Memory B cell (primary cell): ENCODE measurements around the gene TPRX1.
"Not testable (repeated sequence)": the region's sequence is repeated elsewhere in the genome, so short reads cannot be mapped to it uniquely, and the experiment has no call there.

Experiments
- ATAC-seq: fragments of 150-1000 bp; cut with Tn5 transposase; 2 replicates; pipeline ENCODE4 v1.10.0; 2021; ENCODE audit warnings: low read depth, mild to moderate bottlenecking, moderate library complexity
- DNase-seq, 2 donors: peaks; one replicate each; pipeline ENCODE4 v3.0.0; 2022; ENCODE audit warnings: low spot score in 2 of 2
- H3K27ac Mint-ChIP-seq: one replicate; pipeline ENCODE4 v1.8.0; 2022; ENCODE audit warnings: mild to moderate bottlenecking, moderate library complexity, mixed read lengths
- H3K27me3 Mint-ChIP-seq: one replicate; pipeline ENCODE4 v1.8.0; 2022; ENCODE audit warnings: mixed read lengths
- H3K36me3 Mint-ChIP-seq: one replicate; pipeline ENCODE4 v1.8.0; 2022; ENCODE audit warnings: mild to moderate bottlenecking, mixed read lengths
- H3K4me1 Mint-ChIP-seq: one replicate; pipeline ENCODE4 v1.8.0; 2022; ENCODE audit warnings: mixed read lengths
- H3K4me3 Mint-ChIP-seq: one replicate; pipeline ENCODE4 v1.8.0; 2022; ENCODE audit warnings: mild to moderate bottlenecking, moderate library complexity, mixed read lengths
- H3K9me3 Mint-ChIP-seq: one replicate; pipeline ENCODE4 v1.8.0; 2022; ENCODE audit warnings: mixed read lengths

The TPRX1 gene

DNA sequence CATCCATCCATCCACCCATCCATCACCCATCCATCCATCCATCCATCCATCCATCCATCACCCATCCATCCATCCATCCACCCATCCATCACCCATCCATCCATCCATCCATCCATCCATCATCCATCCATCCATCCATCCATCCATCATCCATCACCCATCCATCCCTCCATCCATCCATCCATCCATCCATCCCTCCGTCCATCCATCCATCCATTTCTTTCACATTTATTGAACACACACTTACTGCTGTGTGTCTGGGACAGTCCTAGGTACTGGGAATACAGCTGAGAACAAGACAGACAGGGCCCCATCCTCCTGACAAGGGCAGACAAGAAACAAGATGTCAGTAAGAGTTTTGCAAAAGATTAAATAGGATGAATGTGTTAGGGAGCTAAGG is 13.9 kb upstream of the TPRX1 start:
- H3K27ac Mint-ChIP-seq, ATAC-seq, DNase-seq, H3K4me3 Mint-ChIP-seq, H3K36me3 Mint-ChIP-seq, H3K9me3 Mint-ChIP-seq, H3K4me1 Mint-ChIP-seq: not testable (repeated sequence)
- H3K27me3 Mint-ChIP-seq = peaks cover 37% of the 10 kb centered on the region

DNA sequence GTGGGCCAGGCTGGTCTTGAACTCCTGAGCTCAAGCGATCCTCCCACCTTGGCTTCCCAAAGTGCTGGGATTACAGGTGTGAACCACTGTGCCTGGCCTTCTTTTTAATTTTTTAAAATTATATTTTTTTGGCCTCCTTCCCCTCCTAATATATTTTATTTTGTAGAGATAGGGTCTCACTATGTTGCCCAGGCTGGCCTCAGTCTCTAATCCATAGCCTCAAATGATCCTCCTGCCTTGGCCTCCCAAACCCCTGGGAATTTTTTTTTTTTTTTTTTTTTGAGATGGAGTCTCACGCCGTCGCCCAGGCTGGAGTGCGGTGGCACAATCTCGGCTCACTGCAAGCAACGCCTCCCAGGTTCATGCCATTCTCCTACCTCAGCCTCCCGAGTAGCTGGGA is 11.9 kb upstream of the TPRX1 start:
- not testable (repeated sequence) for H3K4me3 Mint-ChIP-seq, H3K9me3 Mint-ChIP-seq, H3K27ac Mint-ChIP-seq, DNase-seq, H3K36me3 Mint-ChIP-seq, H3K4me1 Mint-ChIP-seq, ATAC-seq
- peaks cover 30% of the 10 kb centered on the region for H3K27me3 Mint-ChIP-seq

DNA sequence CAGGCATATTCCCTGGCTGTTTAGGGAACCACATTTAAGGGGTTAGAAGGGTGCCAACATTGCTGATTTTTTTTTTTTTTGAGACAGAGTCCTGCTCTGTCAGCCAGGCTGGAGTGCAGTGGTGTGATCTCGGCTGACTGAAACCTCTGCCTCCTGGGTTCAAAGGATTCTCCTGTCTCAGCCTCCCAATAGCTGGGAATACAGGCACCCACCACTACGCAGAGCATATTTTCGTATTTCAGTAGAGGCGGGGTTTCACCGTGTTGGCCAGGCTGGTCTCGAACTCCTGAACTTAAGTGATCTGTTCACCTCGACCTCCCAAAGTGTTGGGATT is 9.6 kb upstream of the TPRX1 start:
- no peak for DNase-seq
- Mint-ChIP-seq H3K27ac (no peak overlapping the region), H3K4me1 (no peaks in the 10 kb centered on the region), H3K9me3 (peaks cover 2% of the 10 kb centered on the region), H3K36me3 (peaks cover 2% of the 10 kb centered on the region), H3K4me3 (no peak overlapping the region), H3K27me3 (peaks cover 17% of the 10 kb centered on the region)
- no peak for ATAC-seq

DNA sequence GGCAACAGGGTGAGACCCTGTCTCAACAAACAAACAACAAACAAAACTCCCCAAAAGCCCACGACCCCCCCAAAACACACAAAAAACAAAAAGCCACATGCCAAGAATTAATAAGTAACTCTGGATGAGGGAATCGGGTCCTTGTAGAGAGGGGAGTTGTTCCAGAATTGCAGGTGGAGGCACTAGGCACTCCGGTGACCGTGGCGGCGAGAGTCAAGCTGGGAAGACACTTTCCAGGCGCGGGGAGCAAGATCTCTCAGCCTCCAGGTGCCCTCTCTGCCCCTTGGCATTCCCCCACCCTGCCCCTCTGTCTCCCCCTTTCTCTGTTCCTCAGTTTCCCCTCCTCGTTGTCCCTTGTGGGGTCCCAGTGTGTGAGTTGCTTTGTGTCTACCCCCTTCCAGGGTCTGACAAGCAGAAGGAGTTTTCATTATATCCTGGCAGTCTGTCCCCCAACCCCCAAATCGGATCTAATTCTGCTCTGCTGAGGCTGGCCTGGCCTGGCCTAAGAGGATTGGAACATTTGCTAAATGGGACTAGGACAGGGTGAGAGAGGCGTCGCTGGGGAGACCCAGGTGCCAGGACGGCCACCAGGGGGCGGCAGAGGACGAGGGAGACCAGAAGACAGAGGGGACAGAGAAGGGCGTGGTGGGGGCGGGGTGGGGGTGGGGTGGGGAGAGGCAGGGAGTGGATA is 9.1 kb upstream of the TPRX1 start:
- peaks cover 2% of the 10 kb centered on the region for H3K36me3 Mint-ChIP-seq
- no peak overlapping the region for H3K4me3 Mint-ChIP-seq
- DNase-seq (peak; percentile 49 to 54), ATAC-seq (peak; percentile 63)
- peaks cover 14% of the 10 kb centered on the region for H3K27me3 Mint-ChIP-seq
- peaks cover 2% of the 10 kb centered on the region for H3K9me3 Mint-ChIP-seq
- no peaks in the 10 kb centered on the region for H3K4me1 Mint-ChIP-seq
- H3K27ac Mint-ChIP-seq = no peak overlapping the region

DNA sequence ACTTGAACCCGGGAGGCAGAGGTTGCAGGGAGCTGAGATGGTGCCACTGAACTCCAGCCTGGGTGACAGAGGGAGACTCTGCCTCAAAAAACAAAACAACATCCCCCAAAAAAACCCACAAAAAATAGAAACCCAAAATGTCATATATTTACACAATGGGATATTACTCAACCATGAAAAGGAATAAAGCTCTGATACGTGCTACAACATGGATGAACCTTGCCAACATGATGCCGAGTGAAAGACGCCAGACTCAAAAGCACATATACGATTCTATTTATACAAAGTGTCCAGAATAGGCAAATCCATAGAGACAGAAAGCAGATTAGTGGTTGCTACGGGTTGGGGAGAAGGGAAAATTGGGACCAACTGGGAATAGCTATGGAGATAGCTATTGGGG is 2.1 kb upstream of the TPRX1 start:
- no peak for ATAC-seq

DNA sequence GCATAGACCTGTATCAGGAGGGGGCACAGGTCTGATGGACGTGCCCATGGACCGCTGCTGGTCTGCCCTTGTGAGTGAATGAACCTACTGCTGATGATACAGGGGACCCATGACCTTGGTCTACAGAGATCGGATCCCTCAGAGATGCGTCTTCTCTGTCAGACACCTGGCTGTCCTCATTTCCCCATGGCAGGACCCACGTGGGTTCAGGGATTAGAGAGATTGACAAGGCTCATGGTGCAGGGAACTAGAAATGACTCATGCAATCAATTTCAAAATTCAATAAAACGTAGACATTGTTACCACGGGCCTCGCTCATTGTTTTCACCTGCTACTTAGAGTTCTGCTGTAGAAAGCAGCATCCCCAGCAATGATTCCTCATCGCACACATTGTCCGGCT is 962 bp upstream of the TPRX1 start:
- ATAC-seq (no peak), DNase-seq (no peak)
- no peaks in the 10 kb centered on the region for H3K4me1 Mint-ChIP-seq
- peaks cover 3% of the 10 kb centered on the region for H3K9me3 Mint-ChIP-seq
- H3K4me3 Mint-ChIP-seq = no peak overlapping the region
- H3K27me3 Mint-ChIP-seq = no peaks in the 10 kb centered on the region
- peaks cover 2% of the 10 kb centered on the region for H3K36me3 Mint-ChIP-seq
- no peak overlapping the region for H3K27ac Mint-ChIP-seq

More for the DNA sequence above, 2.1 kb upstream of the TPRX1 start:
- no peak for DNase-seq
- H3K9me3 Mint-ChIP-seq = no peaks in the 10 kb centered on the region
- H3K4me3 Mint-ChIP-seq = no peak overlapping the region
- peaks cover 2% of the 10 kb centered on the region for H3K36me3 Mint-ChIP-seq
- H3K4me1 Mint-ChIP-seq = no peaks in the 10 kb centered on the region
- H3K27me3 Mint-ChIP-seq = peaks cover 1% of the 10 kb centered on the region
- no peak overlapping the region for H3K27ac Mint-ChIP-seq

DNA sequence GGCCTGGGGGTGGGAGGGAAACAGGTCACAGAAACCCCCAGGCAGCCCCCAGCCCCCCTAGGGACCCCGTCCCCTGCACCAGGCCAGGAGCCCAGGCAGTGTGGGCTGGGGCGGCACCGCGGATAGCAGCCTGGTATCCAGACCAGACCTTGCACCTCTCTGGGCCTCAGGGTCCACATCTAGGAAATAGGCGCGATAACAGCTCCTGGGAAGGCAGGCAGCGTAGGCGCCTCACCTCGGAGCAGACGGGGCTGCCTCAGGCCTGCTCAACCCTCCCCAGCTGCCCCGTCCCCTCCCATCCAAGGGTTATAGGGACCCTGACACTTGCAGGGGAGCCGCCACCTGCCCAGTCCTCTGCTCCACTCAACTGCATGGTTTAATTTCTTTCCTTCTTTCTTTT is 680 bp downstream of the TPRX1 start:
- not testable (repeated sequence) for H3K27ac Mint-ChIP-seq, H3K4me1 Mint-ChIP-seq, H3K36me3 Mint-ChIP-seq, H3K4me3 Mint-ChIP-seq, H3K9me3 Mint-ChIP-seq, H3K27me3 Mint-ChIP-seq, DNase-seq, ATAC-seq

DNA sequence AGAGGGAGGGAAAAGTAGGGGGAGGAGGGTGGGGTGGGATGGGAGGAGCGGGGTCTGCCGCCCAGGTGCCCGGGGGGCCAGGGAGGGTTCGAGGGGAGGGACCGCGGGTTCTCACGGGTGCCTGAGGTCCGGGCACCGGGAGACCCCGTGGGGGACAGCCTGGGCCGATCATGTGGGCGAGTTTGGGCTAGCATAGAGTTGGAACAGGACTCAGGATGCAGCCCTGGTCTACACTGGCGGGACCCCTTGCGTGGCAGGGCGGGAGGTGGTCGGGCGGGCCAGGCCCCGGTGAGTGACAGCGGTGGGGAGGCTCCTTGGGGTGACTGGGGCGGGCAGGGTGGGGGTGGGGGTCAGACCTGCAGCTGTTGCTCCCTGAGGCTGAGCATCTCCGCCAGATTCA is 1.2 kb downstream of the TPRX1 start:
- not testable (repeated sequence) for H3K4me3 Mint-ChIP-seq, H3K27me3 Mint-ChIP-seq, H3K9me3 Mint-ChIP-seq, H3K4me1 Mint-ChIP-seq, DNase-seq, ATAC-seq, H3K27ac Mint-ChIP-seq, H3K36me3 Mint-ChIP-seq

DNA sequence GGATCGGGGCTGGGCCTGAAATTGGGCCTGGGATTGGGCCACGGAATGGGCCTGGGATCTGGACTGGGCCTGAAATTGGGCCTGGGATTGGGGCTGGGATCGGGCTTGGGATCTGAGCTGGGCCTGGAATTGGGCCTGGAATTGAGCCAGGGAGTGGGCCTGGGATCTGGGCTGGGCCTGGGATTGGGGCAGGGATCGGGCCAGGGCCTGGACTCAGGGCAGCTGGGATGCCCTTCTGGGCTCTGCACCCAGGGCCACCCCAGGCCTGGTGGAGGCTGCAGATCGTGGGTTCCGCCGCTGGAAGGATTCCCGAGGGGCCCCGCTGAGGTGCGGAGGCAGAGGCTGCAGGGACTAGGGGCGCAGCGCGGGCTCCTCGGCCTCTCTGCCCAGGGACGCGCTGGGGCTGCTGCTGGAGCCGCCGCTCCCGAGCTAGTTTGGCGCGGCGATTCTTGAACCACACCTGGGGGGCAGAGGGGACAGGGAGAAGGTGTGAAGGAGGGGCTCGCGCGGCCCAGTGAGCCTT is 1.8 kb downstream of the TPRX1 start:
- no peak overlapping the region for H3K27ac Mint-ChIP-seq
- peaks cover 2% of the 10 kb centered on the region for H3K36me3 Mint-ChIP-seq
- peaks cover 3% of the 10 kb centered on the region for H3K9me3 Mint-ChIP-seq
- ATAC-seq = no peak
- no peaks in the 10 kb centered on the region for H3K4me1 Mint-ChIP-seq
- no peak for DNase-seq
- no peak overlapping the region for H3K4me3 Mint-ChIP-seq
- H3K27me3 Mint-ChIP-seq = peaks cover 9% of the 10 kb centered on the region

DNA sequence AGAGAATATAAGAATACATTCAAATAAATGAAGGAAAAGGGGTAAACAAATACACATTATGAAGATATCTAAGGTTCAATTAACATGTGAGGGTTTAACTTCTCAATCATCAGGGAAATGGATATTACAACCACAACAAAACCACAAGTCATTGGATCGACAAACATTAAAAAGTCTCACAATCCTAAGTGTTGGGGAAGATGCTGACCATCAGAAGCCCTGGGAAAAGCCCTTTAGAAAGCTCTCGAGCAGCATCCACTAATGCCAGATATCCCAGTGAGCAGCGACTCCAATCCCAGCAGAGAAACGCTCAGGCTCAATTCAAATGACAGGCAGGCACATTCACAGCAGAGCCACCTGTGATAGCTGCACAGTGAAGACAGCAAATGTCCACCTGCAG is 3.1 kb downstream of the TPRX1 start:
- H3K4me1 Mint-ChIP-seq = no peaks in the 10 kb centered on the region
- H3K27me3 Mint-ChIP-seq = peaks cover 11% of the 10 kb centered on the region
- H3K27ac Mint-ChIP-seq = no peak overlapping the region
- no peak for ATAC-seq
- no peak overlapping the region for H3K4me3 Mint-ChIP-seq
- H3K9me3 Mint-ChIP-seq = peaks cover 3% of the 10 kb centered on the region
- DNase-seq = no peak
- H3K36me3 Mint-ChIP-seq = peaks cover 2% of the 10 kb centered on the region

DNA sequence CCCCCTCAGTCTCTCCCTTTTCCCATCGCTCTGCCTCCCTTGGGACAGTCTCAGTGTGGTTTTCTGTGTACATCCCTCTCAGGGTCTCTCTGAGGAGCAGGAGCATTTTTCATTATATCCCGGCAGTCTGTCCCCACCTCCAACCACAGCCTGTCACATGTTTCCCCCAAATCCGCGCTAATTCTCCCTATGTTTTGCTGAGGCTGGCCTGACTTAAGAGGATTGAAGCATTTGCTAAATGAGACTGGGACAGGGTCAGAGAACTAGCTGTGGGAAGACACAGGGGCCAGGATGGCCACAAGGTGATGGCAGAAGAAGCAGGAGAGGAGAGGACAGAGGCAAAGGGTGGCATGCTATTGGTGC is 5.5 kb downstream of the TPRX1 start:
- ATAC-seq (no peak), DNase-seq (no peak)
- Mint-ChIP-seq H3K4me1 (no peaks in the 10 kb centered on the region), H3K27ac (no peak overlapping the region), H3K36me3 (peaks cover 2% of the 10 kb centered on the region), H3K9me3 (peaks cover 3% of the 10 kb centered on the region), H3K27me3 (peaks cover 14% of the 10 kb centered on the region), H3K4me3 (no peak overlapping the region)

DNA sequence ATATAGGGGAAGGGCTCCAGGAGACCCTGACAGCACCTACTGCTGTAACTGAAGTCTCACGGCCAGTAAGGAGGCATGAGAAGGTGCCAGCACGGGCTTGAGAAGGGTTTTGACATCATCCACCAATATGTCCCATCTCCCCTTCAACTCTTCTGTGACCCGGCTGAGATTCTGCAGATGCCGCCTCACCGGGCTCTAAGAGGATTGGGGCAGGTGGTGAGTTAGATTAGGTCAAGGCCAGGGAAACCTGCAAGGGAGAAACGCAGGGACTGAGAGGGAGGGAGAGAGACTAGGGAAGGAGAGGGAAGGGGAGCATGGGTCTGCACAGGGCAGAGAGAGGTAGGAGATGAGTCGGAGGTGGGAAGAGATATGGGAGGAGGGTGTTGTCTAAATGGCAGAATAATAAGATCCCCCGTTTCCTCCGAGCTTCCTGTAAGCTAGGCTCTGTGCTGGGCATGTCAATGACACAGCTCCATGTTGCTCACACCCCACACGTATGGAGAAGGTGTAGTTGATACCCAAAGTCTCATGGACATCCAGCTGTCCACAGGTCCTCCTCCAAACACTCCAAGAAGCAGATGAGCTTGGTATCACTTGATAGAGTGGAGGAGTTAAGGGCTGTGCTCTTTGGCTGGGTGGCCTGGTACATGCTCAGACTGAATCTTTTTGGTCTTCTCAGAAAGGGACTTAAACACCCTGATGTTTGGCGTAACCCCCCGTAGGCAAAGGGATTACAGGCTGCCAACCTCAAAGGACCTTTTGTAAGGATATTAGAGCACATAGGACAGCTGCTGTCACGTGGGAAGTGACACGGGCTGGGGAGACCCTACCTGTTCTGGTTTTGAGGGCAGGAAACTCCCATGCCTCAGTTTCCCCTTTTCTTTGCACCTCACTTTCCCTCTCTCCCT is 6.1 kb downstream of the TPRX1 start:
- Mint-ChIP-seq H3K27me3 (peaks cover 14% of the 10 kb centered on the region), H3K4me3 (no peak overlapping the region), H3K9me3 (peaks cover 3% of the 10 kb centered on the region), H3K36me3 (peaks cover 2% of the 10 kb centered on the region), H3K4me1 (no peaks in the 10 kb centered on the region), H3K27ac (no peak overlapping the region)
- DNase-seq (no peak), ATAC-seq (no peak)

DNA sequence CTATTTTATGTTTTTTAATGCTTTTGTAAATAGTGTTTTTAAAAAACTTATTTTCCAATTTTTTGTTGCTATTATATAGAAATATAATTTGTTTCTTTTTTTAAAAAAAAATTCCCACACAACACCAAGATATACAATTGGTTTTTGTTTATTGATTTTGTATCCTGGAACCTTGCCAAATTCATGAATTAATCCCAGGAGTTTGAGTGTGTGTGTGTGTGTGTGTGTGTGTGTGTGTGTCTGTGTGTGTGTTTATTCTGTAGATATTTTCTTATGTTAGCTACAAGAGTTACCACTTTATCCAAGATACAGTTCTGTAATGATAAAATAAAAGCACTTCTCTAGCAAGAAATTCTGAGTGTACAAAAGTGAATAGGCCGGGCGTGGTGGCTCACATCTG is 7.6 kb downstream of the TPRX1 start:
- Mint-ChIP-seq H3K4me3 (no peak overlapping the region), H3K36me3 (peaks cover 2% of the 10 kb centered on the region), H3K4me1 (no peaks in the 10 kb centered on the region), H3K9me3 (peaks cover 3% of the 10 kb centered on the region), H3K27me3 (peaks cover 14% of the 10 kb centered on the region), H3K27ac (no peak overlapping the region)
- DNase-seq = no peak
- ATAC-seq = no peak

DNA sequence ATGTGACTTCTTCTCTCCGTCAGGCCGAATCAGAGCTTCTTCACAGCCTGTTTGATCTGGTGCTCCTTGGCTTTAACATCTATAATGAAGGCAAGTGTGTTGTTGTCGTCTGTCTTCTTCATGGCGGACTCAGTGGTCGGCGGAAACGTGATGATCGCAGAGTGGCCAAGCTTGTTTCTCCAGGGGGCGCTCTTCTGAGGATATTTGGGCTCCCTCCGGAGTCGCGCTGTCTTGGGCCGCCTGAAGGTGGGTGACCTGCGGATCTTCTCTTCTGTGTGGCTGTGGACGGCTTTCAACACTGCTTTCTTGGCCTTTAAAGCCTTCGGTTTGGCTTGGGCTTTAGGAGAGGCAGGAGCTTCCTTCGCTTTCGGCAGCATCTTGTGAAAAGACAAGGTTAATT is 9.8 kb downstream of the TPRX1 start:
- Mint-ChIP-seq H3K36me3 (no peaks in the 10 kb centered on the region), H3K27ac (no peak overlapping the region), H3K27me3 (peaks cover 18% of the 10 kb centered on the region), H3K4me1 (peaks cover 2% of the 10 kb centered on the region), H3K9me3 (no peaks in the 10 kb centered on the region), H3K4me3 (no peak overlapping the region)
- ATAC-seq (no peak), DNase-seq (no peak)
